Cerebellar nuclear complex (tissue), 1 donor: Measurements from ENCODE around the gene JMJD7.

Experiments
- DNase-seq, 2 experiments: peaks; one replicate each; lab custom pipeline; 2025; lab: John Stamatoyannopoulos, UW

The JMJD7 gene

GRCh38 chr15:41866263-41866703 is 38.4 kb downstream of the JMJD7 start:
- no peak for DNase-seq

DNA sequence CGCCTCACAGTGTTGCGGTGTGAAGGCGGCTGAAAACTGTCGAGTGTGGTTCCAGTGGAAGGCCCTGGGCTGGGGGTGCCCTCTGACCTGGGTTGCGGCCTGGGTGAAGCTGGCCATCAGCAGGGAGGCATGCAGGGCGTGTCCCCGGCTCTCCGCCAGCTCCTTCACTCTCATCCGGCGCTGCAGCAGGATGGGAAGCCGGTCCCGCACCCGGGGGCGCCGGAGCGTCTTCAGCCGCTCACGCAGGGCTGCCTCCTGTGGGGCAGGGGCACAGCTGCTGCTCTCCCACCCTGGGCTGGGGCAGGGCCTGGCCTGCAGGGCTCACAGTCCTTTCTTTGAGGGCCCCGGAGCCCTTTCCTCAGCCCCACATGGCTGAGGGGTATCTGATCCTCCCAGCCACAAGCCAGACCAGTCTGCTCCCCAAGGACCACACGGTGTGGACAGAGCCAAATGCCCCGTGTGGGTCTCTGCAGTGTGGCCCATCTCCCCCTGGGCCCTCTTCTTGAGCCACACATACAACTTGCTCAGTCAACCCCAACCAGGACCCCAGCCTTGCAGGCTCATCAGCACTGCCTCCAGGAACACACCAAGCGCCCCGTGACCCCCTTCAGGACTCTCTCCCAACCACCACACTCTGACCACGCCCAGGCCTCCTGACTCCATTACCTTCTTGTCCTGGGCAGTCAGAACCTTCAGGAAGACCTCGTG is 39.1 kb downstream of the JMJD7 start:
- no peak for DNase-seq

- no peak for DNase-seq
These were observed 40.4 kb downstream of the JMJD7 start for GRCh38 chr15:41868321-41868720.

GRCh38 chr15:41869770-41870688 is 42.1 kb downstream of the JMJD7 start:
- DNase-seq, result no peak

DNA sequence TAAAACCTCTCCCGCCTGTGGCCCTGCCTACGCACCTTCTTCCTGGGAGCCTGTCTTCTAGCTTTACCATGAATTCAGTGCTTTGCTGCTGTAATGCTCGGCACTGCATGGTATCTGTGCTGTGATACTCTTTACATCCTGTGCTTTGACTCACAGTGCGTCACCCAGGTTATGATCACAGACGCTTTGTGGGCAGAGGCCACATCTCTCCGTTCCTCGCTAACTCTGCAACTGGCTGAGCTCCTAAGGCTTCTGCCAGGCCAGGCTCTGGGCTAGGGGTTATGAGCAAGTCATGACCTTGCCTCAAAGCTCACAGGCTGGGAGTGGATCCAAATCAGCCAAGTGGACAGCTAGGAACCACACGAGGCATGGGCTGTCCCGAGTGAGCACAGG is 42.8 kb downstream of the JMJD7 start:
- no peak for DNase-seq

DNA sequence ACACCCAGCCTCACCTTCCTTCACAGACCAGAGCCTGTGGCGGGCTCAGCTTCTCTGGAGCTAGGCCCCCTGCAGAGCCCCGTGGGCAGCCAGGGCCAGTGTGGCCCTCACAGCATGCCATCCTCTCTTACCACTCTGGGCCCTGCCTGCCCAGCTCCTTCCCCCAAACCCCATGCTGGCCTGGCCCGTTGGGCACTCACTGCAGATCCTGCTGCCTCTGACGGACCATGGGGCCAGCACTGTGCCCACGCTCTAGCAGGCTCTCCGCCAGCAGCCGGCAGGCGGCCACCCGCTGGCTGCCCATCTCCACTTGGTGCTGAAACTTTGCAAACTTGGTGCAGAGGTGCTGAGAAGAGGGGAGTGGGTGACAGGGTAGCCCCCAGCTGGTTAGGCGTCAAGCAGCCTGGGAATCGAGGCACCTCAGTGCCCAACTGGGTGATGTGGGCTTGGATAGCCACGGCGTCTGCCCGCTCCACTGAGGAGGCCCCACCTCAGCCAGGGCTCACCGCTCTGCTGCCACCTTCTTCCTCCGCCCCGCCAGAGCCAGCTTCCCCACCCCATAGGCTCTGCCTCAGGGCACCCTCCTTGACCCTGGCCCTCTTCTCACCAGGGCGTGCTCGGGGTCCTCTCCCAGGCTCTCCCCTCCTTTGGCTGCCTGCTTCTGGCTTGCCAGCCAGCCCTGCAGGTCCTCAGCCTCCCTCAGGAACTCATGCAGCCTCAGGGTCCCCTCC is 43.4 kb downstream of the JMJD7 start:
- DNase-seq, result no peak

DNA sequence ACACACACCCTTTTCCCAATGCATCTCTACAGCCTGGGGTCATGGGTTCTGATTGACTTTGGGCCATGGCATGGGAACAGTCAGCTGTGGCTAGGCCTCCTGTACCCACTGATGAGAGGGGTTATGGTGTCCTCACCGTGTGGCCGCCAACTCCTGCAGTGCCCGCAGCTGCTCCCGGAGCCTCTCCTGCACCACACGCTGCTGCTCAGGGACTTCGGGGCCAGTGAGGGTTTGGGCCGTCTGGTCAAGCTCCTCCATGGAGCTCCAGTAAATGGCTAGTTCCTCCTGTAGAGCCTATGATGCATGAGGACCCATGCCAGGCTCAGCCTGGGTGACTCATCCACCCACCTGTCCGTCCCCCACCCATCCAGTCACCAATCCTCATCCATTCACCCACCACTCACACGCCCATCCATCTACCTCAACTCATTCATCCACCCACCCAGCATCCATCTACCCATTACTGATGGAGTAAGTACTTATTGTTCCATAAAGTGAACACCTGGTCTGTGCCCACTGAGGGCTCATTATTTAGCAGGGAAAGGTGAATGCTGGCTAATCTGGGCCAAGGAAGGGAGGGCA is 44.4 kb downstream of the JMJD7 start:
- DNase-seq, result no peak

- no peak for DNase-seq
These were observed 45.8 kb downstream of the JMJD7 start for GRCh38 chr15:41873711-41874110.

DNA sequence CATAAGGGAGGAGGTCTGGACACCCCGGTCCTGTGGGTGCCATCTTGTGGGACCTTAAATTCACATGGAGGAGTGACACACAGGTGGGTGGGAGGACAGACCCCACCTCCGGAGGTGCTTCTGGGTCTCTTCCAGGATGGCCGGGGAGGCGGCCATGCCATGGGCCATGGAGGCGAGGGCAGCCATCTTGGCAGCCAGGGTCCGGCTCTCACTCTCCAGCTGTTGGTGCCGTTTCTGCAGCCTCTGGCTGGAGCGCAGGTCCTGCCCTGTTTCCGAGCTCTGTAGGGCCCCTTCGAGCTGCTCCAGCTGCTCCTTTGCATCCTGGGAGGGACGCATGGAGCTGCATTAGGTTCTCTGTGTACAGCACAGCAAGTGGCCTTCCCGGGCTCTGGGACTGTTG is 46.8 kb downstream of the JMJD7 start:
- DNase-seq, result no peak

DNA sequence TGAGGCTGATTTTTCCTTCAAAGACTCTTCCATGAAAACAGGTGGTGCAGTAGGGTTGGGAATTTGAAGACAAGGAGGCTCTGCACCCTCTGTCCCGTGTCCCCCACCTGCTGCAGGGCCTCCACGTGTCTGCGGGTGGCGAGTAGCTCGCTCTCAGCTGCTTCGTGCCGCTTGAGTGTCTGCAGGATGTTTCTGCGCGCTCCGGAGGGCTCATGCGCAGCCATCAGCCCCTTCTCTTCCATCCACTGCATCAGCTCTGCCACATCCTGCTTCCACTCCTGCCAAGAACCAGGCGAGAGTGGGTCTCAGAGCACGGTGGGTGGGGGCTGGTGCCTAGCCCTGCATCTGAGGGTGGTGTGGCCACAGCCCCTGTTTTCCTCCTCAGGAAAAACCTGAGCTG is 48.1 kb downstream of the JMJD7 start:
- DNase-seq, result no peak

GRCh38 chr15:41876689-41877088 is 48.8 kb downstream of the JMJD7 start:
- DNase-seq, result no peak

DNA sequence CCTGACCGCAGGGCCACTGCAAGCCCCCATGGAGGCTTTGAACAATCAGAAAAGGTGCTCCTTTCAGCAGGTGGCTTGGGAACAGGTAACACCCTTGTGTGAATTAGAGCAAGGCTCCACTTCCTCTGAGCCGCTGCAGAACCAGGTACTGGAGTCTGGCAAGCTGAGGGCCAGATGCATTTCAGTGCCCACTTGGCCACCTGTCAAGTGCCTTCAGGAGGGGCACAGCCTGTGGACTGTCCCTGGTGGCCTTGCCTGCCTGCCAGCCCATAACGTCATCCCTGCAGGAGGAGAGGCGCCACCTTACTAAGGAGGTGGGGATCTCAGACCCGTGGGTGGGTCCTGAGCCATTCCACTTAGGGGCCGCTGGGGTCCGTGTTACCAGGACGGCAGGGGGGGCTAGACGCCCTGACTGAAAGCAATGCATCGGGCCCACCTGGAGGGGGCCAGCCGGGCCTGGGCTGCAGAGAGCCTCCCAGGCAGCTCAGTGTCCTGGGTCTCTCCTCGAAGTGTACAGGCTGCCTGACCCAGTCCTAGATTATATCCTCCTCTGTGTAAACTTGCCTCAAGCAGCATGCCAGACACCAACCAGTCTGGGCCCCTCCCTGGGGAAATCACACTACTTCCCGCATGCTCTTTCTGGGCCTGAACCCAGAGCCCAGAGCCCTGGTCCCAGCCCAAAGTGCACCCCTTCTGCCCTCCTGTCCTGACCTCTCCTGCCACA is 49.9 kb downstream of the JMJD7 start:
- no peak for DNase-seq

DNA sequence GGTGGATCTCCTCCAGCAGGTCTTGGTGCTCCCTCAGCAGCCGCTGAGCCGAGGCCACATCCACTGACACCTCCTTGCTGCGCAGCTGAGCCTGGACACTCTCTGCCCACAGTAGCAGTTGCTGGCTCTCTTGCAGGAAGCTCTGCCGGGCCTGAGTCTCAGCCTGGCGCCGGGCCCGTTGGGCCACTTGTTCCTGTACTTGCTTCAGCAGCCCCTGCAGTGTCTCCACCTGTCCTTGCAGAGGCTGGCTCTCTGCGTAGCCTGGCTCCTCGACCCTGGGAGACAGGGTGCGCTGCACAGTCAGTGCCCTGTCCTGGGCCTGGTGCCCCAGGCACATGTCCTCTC is 50.4 kb downstream of the JMJD7 start:
- DNase-seq, result peak; percentile 91 to 95

- peak in 1 of 2 experiments; percentile 65 for DNase-seq
These were observed 51.5 kb downstream of the JMJD7 start for GRCh38 chr15:41879321-41879845.

DNA sequence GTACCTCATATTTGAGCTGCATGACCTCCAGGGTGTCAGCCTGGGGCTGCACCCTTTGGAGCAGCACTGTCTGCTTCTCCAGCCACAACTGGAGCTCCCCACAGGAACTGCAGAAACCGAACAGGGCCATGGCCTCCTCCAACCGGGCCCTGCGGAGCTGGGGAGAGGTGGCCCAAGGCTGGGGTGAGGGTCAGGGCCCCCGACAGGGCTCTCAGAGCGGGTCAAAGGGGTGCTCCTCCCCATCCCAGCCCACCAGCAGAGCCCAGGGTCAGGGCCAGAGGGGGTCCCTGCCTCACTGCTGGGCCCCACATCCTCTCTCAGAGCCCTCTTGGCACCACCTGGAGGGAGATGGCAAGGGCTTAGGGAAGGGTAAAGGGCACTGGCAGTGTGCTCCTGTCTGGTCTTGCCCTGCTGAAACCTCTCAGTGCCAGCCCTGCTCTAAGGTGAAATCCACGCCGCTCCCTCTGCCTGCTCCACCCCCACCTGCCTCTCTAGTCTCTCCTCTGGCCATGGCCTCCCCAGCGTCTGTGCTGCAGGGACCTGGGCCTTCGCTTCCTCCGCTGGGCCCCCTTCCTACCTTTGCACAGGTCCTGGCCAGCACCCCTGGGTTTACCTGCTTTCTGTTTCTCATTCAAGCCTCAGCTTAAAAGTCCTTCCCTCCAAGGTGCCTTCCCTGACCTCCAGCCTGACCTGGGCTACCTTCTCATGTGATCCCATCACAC is 52.4 kb downstream of the JMJD7 start:
- DNase-seq, result no peak

DNA sequence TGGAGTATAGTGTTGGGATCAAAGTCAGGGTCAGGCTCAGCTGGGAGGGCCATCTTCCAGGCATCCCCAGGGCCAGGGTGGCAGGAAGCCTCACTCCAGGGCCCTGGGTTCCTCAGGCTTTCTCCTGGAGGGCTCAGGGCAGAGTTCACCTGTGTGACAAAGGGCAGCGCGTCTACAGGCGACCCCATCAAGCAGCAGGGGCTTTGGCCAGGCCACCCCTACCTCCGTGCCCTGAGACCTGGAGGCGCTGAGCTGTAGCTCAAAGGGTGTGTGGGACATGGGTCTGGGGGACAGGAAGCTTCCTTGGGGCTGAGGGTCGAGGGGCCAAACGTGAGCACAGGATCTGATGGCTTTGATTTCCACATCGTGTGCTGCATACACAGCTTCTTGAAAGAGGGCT is 53.2 kb downstream of the JMJD7 start:
- DNase-seq, result no peak

- DNase-seq, result no peak
These were observed 53.6 kb downstream of the JMJD7 start for GRCh38 chr15:41881550-41881919.

- no peak for DNase-seq
These were observed 54.2 kb downstream of the JMJD7 start for GRCh38 chr15:41881920-41882688.

GRCh38 chr15:41882689-41883483 is 55.0 kb downstream of the JMJD7 start:
- DNase-seq, result no peak
